ENCODE results near the gene AKAP8. TPM values are rescaled to one million over a fixed set of nuclear protein-coding genes. Genes with fewer than 3 reads are reported as not detected.
A peak's percentile ranks its signal among the peaks of the same experiment; 100 is the strongest.

Gene AKAP8

GRCh38 chr19:15305582-15306334, 73.8 kb downstream of the AKAP8 start:
- Histone ChIP-seq H3K23ac (ENCODE audit: low read length in 2 of 2) (no peak overlapping the region), H3K4me2 (ENCODE audit: low read length, poor library complexity, severe bottlenecking) (no peak overlapping the region), H3K36me3 (ENCODE audit: control insufficient read depth in 1 of 2, insufficient read depth in 2 of 2, low read depth in 1 of 2, low read length in 2 of 2) (peaks cover 0 to 8% of the 10 kb centered on the region in 2 experiments), H4K8ac (ENCODE audit: low read length) (no peak overlapping the region), H2BK120ac (ENCODE audit: low read depth, low read length) (no peak overlapping the region), H2BK5ac (ENCODE audit: low read depth, low read length, poor library complexity, severe bottlenecking) (no peak overlapping the region), H3K27ac (ENCODE audit: low read length, poor library complexity, severe bottlenecking) (no peak overlapping the region), H2BK12ac (ENCODE audit: low read length in 2 of 2) (no peak overlapping the region), H3K27me3 (ENCODE audit: control insufficient read depth in 1 of 2, insufficient read depth in 1 of 2, low read length in 2 of 2) (no peaks in the 10 kb centered on the region), H2AK5ac (ENCODE audit: low read length, severe bottlenecking) (no peak overlapping the region), H2BK15ac (ENCODE audit: low read depth, poor library complexity, severe bottlenecking) (no peak overlapping the region), H3K9ac (ENCODE audit: low read length) (no peak overlapping the region), H3K4me3 (ENCODE audit: insufficient read depth in 1 of 2, low read depth in 1 of 2, low read length in 2 of 2) (no peak overlapping the region), H3K14ac (ENCODE audit: low read length in 2 of 2) (no peak overlapping the region), H3K9me3 (ENCODE audit: control insufficient read depth, low read length) (no peaks in the 10 kb centered on the region), H2AFZ (ENCODE audit: low read depth, low read length) (no peak overlapping the region), H4K91ac (ENCODE audit: low read length) (no peak overlapping the region), H3K79me1 (replicated peaks; ENCODE audit: low read length, poor library complexity, severe bottlenecking) (no peaks in the 10 kb centered on the region), H3K4ac (ENCODE audit: low read depth in 1 of 2, low read length in 2 of 2) (no peak overlapping the region), H3K4me1 (ENCODE audit: control insufficient read depth, insufficient read depth, low read depth, low read length) (peaks cover 9% of the 10 kb centered on the region), H3K18ac (ENCODE audit: low read depth in 1 of 2, low read length in 2 of 2) (no peak overlapping the region)
- DNase-seq = no peak
- WGBS = 89% methylated on average over 3 of the region's 3 CpGs

GRCh38 chr19:15304140-15304705, 75.4 kb downstream of the AKAP8 start:
- H4K91ac ChIP-seq (ENCODE audit: low read length) = no peak overlapping the region
- H2BK120ac ChIP-seq (ENCODE audit: low read depth, low read length) = no peak overlapping the region
- no peaks in the 10 kb centered on the region for H3K27me3 ChIP-seq (ENCODE audit: control insufficient read depth in 1 of 2, insufficient read depth in 1 of 2, low read length in 2 of 2)
- peak; percentile 65 for DNase-seq
- no peak overlapping the region for H4K8ac ChIP-seq (ENCODE audit: low read length)
- no peaks in the 10 kb centered on the region for H3K79me1 ChIP-seq (replicated peaks; ENCODE audit: low read length, poor library complexity, severe bottlenecking)
- no peak overlapping the region for H2AK5ac ChIP-seq (ENCODE audit: low read length, severe bottlenecking)
- no peak overlapping the region for H3K27ac ChIP-seq (ENCODE audit: low read length, poor library complexity, severe bottlenecking)
- WGBS = 56% methylated on average over 10 of the region's 10 CpGs
- no peak overlapping the region for H3K18ac ChIP-seq (ENCODE audit: low read depth in 1 of 2, low read length in 2 of 2)
- no peak overlapping the region for H3K4ac ChIP-seq (ENCODE audit: low read depth in 1 of 2, low read length in 2 of 2)
- peaks cover 14% of the 10 kb centered on the region for H3K4me1 ChIP-seq (ENCODE audit: control insufficient read depth, insufficient read depth, low read depth, low read length)
- H3K9ac ChIP-seq (ENCODE audit: low read length) = peak overlapping the region; percentile 8
- peak overlapping the region in 1 of 2 experiments; percentile 25 for H3K4me3 ChIP-seq (ENCODE audit: insufficient read depth in 1 of 2, low read depth in 1 of 2, low read length in 2 of 2)
- no peaks in the 10 kb centered on the region for H3K9me3 ChIP-seq (ENCODE audit: control insufficient read depth, low read length)
- peaks cover 0 to 8% of the 10 kb centered on the region in 2 experiments for H3K36me3 ChIP-seq (ENCODE audit: control insufficient read depth in 1 of 2, insufficient read depth in 2 of 2, low read depth in 1 of 2, low read length in 2 of 2)
- no peak overlapping the region for H2BK12ac ChIP-seq (ENCODE audit: low read length in 2 of 2)
- no peak overlapping the region for H2BK15ac ChIP-seq (ENCODE audit: low read depth, poor library complexity, severe bottlenecking)
- H2AFZ ChIP-seq (ENCODE audit: low read depth, low read length) = no peak overlapping the region
- H2BK5ac ChIP-seq (ENCODE audit: low read depth, low read length, poor library complexity, severe bottlenecking) = no peak overlapping the region
- no peak overlapping the region for H3K23ac ChIP-seq (ENCODE audit: low read length in 2 of 2)
- no peak overlapping the region for H3K4me2 ChIP-seq (ENCODE audit: low read length, poor library complexity, severe bottlenecking)
- H3K14ac ChIP-seq (ENCODE audit: low read length in 2 of 2) = no peak overlapping the region

Small RNAs within 50 kb of the gene (small RNA-seq; reads per million reads assigned to genes)
- not detected for gene AC005776.1 (ENCODE audit: low read depth)
